ENCODE measurements around the gene MRAP2.
"Not testable (repeated sequence)": the region's sequence is repeated elsewhere in the genome, so short reads cannot be mapped to it uniquely, and the experiment has no call there.

Gene MRAP2

DNA sequence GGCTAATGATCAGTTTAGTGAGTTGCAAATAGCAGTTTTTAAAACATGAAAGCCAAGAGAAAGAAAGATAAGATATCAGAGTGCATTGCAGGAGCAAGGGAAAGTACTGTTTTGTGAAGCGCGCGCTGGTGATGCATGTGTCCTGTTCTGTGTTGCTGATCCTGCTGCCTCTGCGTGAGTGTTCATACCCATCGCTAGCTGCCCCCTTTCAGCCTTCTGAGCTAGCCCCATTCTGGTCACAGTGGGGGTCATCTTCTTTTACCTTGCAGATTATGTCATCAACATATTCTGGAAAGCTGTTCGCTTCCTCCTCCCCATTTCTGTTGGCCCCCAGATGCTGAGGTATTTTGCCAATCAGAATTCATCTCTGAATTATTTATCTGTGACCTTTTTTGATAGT, 1.9 kb downstream of the MRAP2 start:
- ATAC-seq: no peak

DNA sequence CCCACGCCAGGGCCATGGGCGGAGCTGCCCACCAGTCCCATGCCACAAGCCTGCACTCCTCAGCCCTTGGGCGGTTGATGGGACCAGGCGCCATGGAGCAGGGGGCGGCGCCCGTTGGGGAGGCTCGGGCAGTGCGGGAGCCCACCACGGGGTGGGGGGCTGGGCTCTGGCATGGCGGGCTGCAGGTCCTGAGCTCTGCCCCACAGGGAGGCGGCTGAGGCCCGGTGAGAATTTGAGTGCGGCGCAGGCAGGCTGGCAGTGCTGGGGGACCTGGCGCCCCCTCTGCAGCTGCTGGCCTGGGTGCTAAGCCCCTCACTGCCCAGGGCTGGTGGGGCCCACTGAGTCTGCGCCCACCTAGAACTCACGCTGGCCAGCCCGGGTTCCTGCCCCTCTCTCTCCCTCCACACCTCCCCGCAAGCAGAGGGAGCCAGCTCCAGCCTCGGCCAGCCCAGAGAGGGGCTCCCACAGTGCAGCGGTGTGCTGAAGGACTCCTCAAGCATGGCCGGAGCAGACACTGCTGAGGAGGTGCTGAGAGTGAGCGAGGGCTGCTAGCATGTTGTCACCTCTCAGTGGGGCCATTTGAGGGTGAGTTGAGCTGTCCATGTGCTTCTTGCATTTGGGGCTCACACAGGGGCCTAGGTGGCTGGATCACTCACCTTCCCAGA, 4.0 kb downstream of the MRAP2 start:
- no peak for ATAC-seq

DNA sequence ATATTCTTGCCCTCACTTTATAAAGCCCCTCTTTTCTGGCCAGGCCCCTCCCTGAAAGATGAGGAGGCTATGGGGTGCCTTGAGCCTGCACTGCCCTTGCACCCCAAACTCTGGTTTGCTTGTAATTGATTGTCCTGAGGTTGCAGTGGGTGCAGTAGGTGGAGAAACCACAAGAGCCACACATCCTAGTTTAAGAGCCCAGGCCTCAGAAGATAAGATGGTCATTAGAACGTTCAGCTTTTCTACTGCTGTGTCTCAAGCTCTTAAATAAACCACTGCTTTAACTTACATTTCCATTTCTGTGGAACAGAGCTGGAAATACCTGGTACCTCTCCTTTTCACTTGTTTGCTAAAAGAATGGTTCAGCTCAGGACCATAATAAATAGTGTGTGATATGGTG, 9.0 kb downstream of the MRAP2 start:
- no peak for ATAC-seq

GRCh38 chr6:84043555-84043954, 10.0 kb downstream of the MRAP2 start:
- no peak for ATAC-seq

DNA sequence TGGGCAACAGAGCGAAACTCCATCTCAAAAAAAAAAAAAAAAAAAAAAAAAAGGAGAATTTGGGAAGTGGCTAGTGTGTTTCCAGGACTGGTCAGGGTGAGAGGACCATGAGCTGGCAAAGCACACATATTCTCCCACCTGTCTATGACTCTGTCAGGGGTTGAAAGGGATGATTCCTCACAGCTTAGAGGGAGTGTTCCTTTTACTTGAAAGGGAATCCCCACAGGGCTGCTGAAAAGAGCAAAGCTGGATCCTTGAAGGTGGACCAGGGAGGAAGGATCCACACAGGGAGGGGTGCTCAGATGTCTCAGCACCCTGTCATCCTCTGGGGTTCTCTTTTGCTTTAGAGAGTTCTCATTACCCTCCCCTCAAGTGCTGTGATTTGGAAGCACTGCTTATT, 13.2 kb downstream of the MRAP2 start:
- no peak for ATAC-seq

GRCh38 chr6:84048588-84048987, 15.0 kb downstream of the MRAP2 start:
- no peak for ATAC-seq

DNA sequence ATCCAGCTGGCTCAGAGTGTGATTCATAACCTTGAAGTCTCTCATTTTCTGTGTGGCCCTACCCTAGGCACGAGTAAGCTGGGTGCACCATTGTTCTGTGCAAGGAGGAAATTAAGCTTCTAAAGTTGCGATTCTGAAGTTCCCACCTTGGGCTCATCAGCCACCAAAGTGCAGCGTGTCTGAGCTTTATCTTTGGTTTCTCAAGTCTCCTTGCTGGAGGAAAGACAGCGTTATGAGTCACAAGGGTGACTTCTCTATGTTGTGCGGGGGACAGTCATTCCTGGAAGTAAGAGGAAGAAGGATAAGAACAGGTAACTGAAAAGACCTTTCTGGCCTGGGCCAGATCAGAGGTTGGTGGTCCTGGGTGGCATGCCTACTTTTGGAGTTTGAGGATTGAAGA, 16.8 kb downstream of the MRAP2 start:
- ATAC-seq: no peak

DNA sequence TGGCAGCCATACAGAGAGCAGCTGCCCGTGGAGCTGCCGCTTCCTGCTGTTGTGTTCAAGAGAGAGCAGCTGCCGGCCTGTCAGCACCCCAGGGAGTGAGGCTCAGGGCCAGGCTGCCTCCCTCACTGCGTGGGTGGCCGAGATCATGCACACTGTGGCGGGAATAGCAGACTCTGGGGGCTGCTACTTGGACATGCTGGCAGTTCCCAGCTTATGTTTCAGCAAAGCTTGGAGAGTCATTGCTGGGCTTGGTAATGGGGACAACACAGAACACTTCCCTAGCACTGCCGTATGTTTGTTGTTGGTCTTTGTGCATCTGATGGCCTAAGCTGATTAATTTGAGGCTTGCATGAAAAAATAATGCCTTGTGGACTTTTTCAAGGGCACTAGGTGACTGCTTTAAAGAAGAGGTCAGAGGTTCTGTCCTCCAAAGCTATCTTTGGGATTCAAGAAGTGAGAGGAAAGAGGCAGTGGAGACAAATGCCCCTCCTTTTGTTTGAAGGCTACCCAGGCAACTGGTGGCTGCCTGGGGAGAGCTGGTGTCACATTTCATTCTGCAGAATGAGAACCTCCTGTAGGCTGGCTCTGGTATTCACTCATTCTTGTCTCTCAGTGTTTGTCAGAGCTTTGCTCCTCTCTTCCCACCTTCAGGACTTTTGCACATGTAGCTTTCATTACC, 18.8 kb downstream of the MRAP2 start:
- no peak for ATAC-seq

DNA sequence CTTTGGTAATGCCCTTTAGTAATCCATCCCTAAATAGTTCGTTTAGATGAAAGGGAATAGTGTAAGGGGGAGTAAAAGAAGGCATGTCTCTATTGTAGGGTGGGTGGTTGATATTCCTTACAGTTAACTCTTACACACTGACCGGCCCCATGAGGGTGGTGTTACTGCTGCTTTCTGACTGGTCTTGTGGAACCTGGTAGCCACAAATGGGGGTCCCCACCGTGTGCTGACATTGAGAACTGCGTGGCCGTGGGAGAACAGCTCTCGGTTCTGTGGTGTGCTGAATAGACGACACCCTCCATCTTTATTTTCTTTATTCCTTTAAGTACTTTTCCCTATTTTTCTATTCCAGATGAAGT, 19.3 kb downstream of the MRAP2 start:
- ATAC-seq: no peak

DNA sequence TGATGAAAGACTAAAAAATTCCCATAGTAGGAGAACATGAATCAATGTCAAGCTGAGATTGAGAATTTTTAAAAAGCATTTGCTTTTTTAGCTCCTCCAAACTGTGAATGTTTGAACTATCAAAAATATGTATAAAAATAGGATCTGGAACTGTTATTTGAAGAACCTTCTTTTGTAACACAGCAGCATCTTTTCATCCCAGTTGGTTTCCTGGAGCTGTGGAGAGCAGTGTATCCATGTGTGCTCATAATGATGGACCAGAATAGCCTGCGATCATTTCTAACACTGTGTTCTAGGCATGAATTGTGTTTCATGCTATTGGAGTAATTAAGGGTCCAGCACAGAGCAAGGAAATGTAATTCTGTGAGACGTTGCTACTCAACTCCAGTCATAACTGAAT, 22.1 kb downstream of the MRAP2 start:
- no peak for ATAC-seq

DNA sequence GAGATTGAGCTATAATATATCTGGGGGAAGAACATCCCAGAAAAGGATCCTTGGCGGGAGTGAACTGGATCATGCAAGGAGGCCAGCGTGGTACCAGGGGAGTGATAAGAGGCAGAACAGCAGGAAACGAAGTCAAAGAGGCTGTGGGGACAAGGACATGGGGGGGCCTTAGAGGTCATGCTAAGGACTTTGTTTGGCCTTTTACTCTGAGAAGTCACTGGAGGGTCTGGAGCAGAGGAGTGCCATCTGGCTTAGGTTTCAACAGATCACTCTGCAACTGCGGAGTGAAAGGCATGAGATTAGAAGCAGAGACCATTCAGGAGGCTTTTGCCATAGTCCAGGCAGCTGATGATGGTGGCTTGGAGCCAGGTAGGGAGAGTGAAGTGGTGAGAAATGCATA, 24.3 kb downstream of the MRAP2 start:
- no peak for ATAC-seq

DNA sequence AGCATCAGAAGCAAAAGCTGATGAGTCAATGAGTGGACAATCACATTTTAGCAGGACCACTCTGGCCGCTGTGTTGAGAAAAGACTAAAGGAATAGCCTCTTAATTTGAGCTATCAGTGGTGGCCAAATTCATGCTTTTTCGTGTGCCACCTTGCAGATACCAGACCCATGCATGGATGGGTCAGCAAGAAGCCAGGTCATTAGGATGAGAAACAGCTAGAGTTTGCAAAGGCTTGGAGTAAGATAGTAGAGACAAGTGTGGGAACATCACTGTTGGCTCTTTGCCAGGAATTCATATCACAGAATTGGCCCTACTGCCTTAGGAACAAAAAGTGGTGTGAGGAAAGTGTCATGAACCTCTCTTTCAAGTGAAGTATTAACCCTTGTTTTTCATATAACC, 25.5 kb downstream of the MRAP2 start:
- no peak for ATAC-seq

DNA sequence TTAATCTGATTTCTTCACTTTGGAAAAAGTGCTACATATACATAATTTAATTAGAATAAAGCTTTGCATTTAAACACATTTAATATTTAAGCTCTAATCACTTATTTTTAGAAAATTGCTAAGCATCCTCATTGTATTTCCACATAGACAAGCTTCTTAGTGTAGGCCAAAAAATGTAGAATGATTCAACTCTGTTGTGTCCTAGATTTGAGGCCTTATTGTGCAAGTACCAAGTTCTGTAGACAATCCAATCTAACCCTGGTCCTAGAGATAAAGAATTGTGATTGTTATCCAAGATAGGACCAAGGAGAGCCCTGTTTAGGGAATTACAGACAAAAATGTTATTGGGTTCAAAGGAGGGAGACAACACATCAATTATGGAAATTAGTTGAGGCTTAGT, 27.6 kb downstream of the MRAP2 start:
- ATAC-seq: no peak

- ATAC-seq: no peak
These were observed 28.2 kb downstream of the MRAP2 start for GRCh38 chr6:84061613-84062398.

DNA sequence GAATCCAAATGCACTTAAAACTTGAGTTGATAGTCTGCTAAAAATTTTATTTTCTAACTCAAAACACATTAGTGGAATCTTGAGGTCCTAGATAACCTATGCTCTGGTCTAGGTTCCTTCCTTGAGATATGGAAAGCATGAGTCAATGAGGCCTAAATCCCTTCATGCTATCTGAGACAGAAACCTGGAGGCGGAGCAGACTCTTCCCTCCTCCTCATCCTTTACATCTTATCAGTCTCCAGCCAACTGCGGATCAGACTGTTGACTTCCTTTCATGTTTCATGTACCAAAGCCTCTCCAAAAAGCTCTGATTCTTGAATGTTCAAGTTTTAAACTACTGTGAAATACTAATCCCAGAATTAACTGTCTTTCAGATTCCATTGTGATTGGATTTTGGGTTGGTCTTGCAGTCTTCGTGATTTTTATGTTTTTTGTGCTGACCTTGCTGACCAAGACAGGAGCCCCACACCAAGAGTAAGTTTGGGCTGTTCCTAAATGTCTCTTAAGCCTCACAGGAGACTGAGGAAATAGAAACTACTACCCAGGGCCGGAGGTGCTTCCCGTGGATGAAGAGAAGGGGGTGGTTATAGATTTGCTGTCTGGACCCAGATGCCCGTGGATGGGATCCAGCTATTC, 29.1 kb downstream of the MRAP2 start:
- ATAC-seq: no peak

- no peak for ATAC-seq
These were observed 32.2 kb downstream of the MRAP2 start for GRCh38 chr6:84065693-84066290.

- ATAC-seq: no peak
These were observed 33.0 kb downstream of the MRAP2 start for GRCh38 chr6:84066536-84066935.

GRCh38 chr6:84068873-84069272, 35.3 kb downstream of the MRAP2 start:
- not testable (repeated sequence) for ATAC-seq

DNA sequence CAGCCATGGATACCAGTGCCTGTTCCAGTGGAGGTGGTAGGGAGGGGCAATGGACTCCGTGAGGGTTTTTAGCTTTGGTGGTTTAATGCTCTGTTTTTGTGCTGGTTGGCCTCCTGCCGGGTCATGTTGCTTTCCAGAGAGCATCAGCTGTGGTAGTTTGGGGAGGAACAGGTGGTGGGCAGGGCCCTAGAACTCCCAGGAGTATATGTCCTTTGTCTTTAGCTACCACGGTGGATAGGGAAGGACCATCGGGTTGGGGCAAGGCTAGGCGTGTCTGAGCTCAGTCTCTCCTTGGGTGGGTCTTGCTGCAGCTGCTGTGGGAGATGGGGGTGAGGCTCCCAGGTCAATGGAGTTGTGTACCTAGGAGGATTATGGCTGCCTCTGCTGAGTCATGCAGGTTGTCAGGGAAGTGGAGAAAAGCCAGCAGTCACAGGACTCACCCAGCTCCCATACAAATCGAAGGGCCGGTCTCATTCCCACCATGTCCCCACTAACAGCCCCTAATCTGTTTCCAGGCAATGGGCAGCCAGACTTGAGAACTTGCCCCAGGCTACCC, 38.9 kb downstream of the MRAP2 start:
- ATAC-seq: no peak

DNA sequence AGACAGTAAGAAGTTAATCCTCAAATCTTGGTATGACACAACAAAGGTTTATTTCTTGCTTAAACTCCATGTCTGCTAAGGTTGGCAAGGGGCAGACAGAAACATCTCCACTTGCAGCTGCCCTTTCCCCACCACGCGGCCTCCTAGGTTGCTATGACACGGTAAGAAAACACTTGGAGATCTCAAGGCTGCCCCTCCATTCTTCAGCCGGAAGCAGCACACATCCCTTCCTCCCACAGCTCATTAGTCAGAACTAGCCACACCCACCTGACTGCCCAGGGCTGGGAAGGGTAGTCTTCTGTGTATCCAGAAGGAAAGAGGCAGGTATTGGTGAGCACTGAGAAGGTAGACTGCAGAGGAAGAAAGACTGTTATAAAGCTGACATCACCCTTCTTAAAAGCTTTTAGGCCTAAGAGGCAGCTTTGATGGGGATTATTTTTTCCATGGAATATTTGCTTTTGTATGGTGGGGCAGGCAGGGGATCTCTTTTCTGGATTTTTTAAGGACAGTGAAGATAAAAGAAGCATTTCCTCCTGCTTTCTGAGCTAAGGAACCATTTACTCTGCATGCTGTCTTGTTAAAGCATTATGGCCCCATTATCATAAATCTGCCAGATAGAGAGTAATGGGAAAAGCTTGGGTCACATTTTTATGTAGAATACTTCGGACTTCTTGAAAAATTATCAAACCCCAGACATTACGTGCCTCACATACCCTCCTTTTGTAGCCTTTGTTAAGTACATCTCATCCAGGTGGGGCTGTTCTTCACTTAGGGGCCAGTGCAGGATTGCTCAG, 41.6 kb downstream of the MRAP2 start:
- ATAC-seq: no peak

DNA sequence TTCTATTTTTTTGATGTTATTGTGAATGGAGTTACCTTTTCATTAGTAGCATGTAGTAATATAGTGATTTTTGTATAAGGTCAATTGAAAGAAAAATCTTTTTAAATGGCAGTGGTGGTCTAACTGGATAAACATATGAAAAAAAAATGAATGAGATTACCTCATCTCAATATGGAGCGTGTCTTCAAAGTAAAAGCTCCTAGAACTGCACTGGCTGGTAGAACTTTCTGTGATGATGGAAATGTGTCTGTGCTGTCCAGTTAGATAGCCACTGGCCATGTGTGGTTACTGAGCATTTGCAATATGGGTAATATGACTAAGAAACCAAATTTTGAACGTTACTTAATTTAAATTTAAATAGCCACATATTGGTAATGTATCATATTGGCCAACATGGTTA, 44.1 kb downstream of the MRAP2 start:
- no peak for ATAC-seq

- no peak for ATAC-seq
These were observed 44.8 kb downstream of the MRAP2 start for GRCh38 chr6:84078335-84078734.
